GM19438 (cell line): ENCODE results near the gene PCDHGC5.
A peak's percentile ranks its signal among the peaks of the same experiment; 100 is the strongest.

Experiments
- ATAC-seq: cut with Tn5 transposase; IDR thresholded peaks from one replicate; pipeline ENCODE4 v1.9.1; 2021; ENCODE audit warnings: low read depth; ENCODE audit not compliant: unreplicated experiment

The PCDHGC5 gene

GRCh38 chr5:141527426-141527825 lies 38.5 kb downstream of the PCDHGC5 start:
- ATAC-seq, result no peak

- ATAC-seq, result no peak
Observed at GRCh38 chr5:141528291-141528984, 39.6 kb downstream of the PCDHGC5 start.

GRCh38 chr5:141529002-141529401 lies 40.1 kb downstream of the PCDHGC5 start:
- no peak for ATAC-seq

- ATAC-seq, result peak; percentile 50
Observed at GRCh38 chr5:141529873-141530272, 41.0 kb downstream of the PCDHGC5 start.

GRCh38 chr5:141532726-141533125 lies 43.8 kb downstream of the PCDHGC5 start:
- ATAC-seq, result no peak

- ATAC-seq, result no peak
Observed at GRCh38 chr5:141533897-141534296, 45.0 kb downstream of the PCDHGC5 start.

GRCh38 chr5:141534492-141535213 lies 45.8 kb downstream of the PCDHGC5 start:
- no peak for ATAC-seq
